ENCODE measurements around the gene LMBRD1.
"Not testable (repeated sequence)": the region's sequence is repeated elsewhere in the genome, so short reads cannot be mapped to it uniquely, and the experiment has no call there.

Gene LMBRD1

GRCh38 chr6:69680302-69680701 is 116.5 kb downstream of the LMBRD1 start:
- no peak overlapping the region for H3K14ac ChIP-seq (ENCODE audit: low read length in 2 of 2)
- H2BK120ac ChIP-seq (ENCODE audit: low read depth, low read length) = no peak overlapping the region
- H3K23ac ChIP-seq (ENCODE audit: low read length in 2 of 2) = no peak overlapping the region
- H3K9me3 ChIP-seq (ENCODE audit: control insufficient read depth, low read length) = no peaks in the 10 kb centered on the region
- H3K9ac ChIP-seq (ENCODE audit: low read length) = no peak overlapping the region
- no peak overlapping the region for H4K91ac ChIP-seq (ENCODE audit: low read length)
- H3K4me1 ChIP-seq (ENCODE audit: control insufficient read depth, insufficient read depth, low read depth, low read length) = no peaks in the 10 kb centered on the region
- no peak overlapping the region for H3K4me2 ChIP-seq (ENCODE audit: low read length, poor library complexity, severe bottlenecking)
- H2BK15ac ChIP-seq (ENCODE audit: low read depth, poor library complexity, severe bottlenecking) = no peak overlapping the region
- H2BK12ac ChIP-seq (ENCODE audit: low read length in 2 of 2) = no peak overlapping the region
- no CpG with 5 or more reads among the region's 1 CpG for WGBS
- no peak overlapping the region for H3K4ac ChIP-seq (ENCODE audit: low read depth in 1 of 2, low read length in 2 of 2)
- H3K18ac ChIP-seq (ENCODE audit: low read depth in 1 of 2, low read length in 2 of 2) = no peak overlapping the region
- no peak overlapping the region for H2AK5ac ChIP-seq (ENCODE audit: low read length, severe bottlenecking)
- H3K79me1 ChIP-seq (replicated peaks; ENCODE audit: low read length, poor library complexity, severe bottlenecking) = no peaks in the 10 kb centered on the region
- H3K27ac ChIP-seq (ENCODE audit: low read length, poor library complexity, severe bottlenecking) = no peak overlapping the region
- DNase-seq = no peak
- peaks cover 0 to 10% of the 10 kb centered on the region in 2 experiments for H3K36me3 ChIP-seq (ENCODE audit: control insufficient read depth in 1 of 2, insufficient read depth in 2 of 2, low read depth in 1 of 2, low read length in 2 of 2)
- H3K27me3 ChIP-seq (ENCODE audit: control insufficient read depth in 1 of 2, insufficient read depth in 1 of 2, low read length in 2 of 2) = no peaks in the 10 kb centered on the region
- H3K4me3 ChIP-seq (ENCODE audit: insufficient read depth in 1 of 2, low read depth in 1 of 2, low read length in 2 of 2) = no peak overlapping the region
- no peak overlapping the region for H2BK5ac ChIP-seq (ENCODE audit: low read depth, low read length, poor library complexity, severe bottlenecking)
- H2AFZ ChIP-seq (ENCODE audit: low read depth, low read length) = no peak overlapping the region
- no peak overlapping the region for H4K8ac ChIP-seq (ENCODE audit: low read length)

- no peak overlapping the region for H3K4me2 ChIP-seq (ENCODE audit: low read length, poor library complexity, severe bottlenecking)
- H3K23ac ChIP-seq (ENCODE audit: low read length in 2 of 2) = no peak overlapping the region
Measured at GRCh38 chr6:69673298-69673697, 123.5 kb downstream of the LMBRD1 start.

DNA sequence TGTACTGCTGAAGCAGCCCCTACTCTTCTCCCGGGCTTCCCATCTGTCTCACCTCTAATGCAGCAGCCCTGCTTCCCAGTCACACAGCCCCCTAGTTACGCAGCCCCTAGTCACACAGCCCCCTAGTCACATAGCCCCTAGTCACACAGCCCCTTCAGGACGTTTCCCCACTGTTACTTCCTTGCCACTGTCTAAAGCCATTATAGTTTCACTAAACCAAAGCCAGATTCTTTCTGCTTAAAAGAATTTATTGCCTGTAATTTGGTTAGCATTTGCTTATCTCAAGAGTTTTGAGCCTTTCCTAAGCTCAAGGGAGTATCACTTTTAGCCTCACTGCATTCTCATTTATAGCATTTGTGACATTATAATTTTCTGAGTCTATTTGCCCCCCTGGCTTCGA is 127.9 kb downstream of the LMBRD1 start:
- Histone ChIP-seq H2BK12ac (ENCODE audit: low read length in 2 of 2) (no peak overlapping the region), H3K9ac (ENCODE audit: low read length) (no peak overlapping the region), H4K91ac (ENCODE audit: low read length) (no peak overlapping the region), H3K27me3 (ENCODE audit: control insufficient read depth in 1 of 2, insufficient read depth in 1 of 2, low read length in 2 of 2) (no peaks in the 10 kb centered on the region), H3K23ac (ENCODE audit: low read length in 2 of 2) (no peak overlapping the region), H3K79me1 (replicated peaks; ENCODE audit: low read length, poor library complexity, severe bottlenecking) (no peaks in the 10 kb centered on the region), H3K14ac (ENCODE audit: low read length in 2 of 2) (no peak overlapping the region), H3K18ac (ENCODE audit: low read depth in 1 of 2, low read length in 2 of 2) (no peak overlapping the region), H3K36me3 (ENCODE audit: control insufficient read depth in 1 of 2, insufficient read depth in 2 of 2, low read depth in 1 of 2, low read length in 2 of 2) (peaks cover 0 to 18% of the 10 kb centered on the region in 2 experiments), H2BK15ac (ENCODE audit: low read depth, poor library complexity, severe bottlenecking) (no peak overlapping the region), H3K4me3 (ENCODE audit: insufficient read depth in 1 of 2, low read depth in 1 of 2, low read length in 2 of 2) (no peak overlapping the region), H3K4me1 (ENCODE audit: control insufficient read depth, insufficient read depth, low read depth, low read length) (no peaks in the 10 kb centered on the region), H3K9me3 (ENCODE audit: control insufficient read depth, low read length) (no peaks in the 10 kb centered on the region), H3K27ac (ENCODE audit: low read length, poor library complexity, severe bottlenecking) (no peak overlapping the region), H2BK5ac (ENCODE audit: low read depth, low read length, poor library complexity, severe bottlenecking) (no peak overlapping the region), H2BK120ac (ENCODE audit: low read depth, low read length) (no peak overlapping the region), H2AK5ac (ENCODE audit: low read length, severe bottlenecking) (no peak overlapping the region), H2AFZ (ENCODE audit: low read depth, low read length) (no peak overlapping the region), H3K4me2 (ENCODE audit: low read length, poor library complexity, severe bottlenecking) (no peak overlapping the region), H3K4ac (ENCODE audit: low read depth in 1 of 2, low read length in 2 of 2) (no peak overlapping the region), H4K8ac (ENCODE audit: low read length) (no peak overlapping the region)
- WGBS = 36% methylated on average over 3 of the region's 4 CpGs
- DNase-seq = no peak

More at GRCh38 chr6:69673298-69673697, 123.5 kb downstream of the LMBRD1 start:
- no peak overlapping the region for H4K91ac ChIP-seq (ENCODE audit: low read length)
- DNase-seq = no peak
- no peak overlapping the region for H2BK15ac ChIP-seq (ENCODE audit: low read depth, poor library complexity, severe bottlenecking)
- no peak overlapping the region for H2BK120ac ChIP-seq (ENCODE audit: low read depth, low read length)
- no peak overlapping the region for H3K18ac ChIP-seq (ENCODE audit: low read depth in 1 of 2, low read length in 2 of 2)
- no peak overlapping the region for H2BK12ac ChIP-seq (ENCODE audit: low read length in 2 of 2)
- H3K4ac ChIP-seq (ENCODE audit: low read depth in 1 of 2, low read length in 2 of 2) = no peak overlapping the region
- H4K8ac ChIP-seq (ENCODE audit: low read length) = no peak overlapping the region
- H3K14ac ChIP-seq (ENCODE audit: low read length in 2 of 2) = no peak overlapping the region
- H3K27me3 ChIP-seq (ENCODE audit: control insufficient read depth in 1 of 2, insufficient read depth in 1 of 2, low read length in 2 of 2) = no peaks in the 10 kb centered on the region
- H3K4me1 ChIP-seq (ENCODE audit: control insufficient read depth, insufficient read depth, low read depth, low read length) = no peaks in the 10 kb centered on the region
- H2AK5ac ChIP-seq (ENCODE audit: low read length, severe bottlenecking) = no peak overlapping the region
- no peak overlapping the region for H2BK5ac ChIP-seq (ENCODE audit: low read depth, low read length, poor library complexity, severe bottlenecking)
- H3K4me3 ChIP-seq (ENCODE audit: insufficient read depth in 1 of 2, low read depth in 1 of 2, low read length in 2 of 2) = no peak overlapping the region
- H3K9ac ChIP-seq (ENCODE audit: low read length) = no peak overlapping the region
- no peak overlapping the region for H3K27ac ChIP-seq (ENCODE audit: low read length, poor library complexity, severe bottlenecking)
- H2AFZ ChIP-seq (ENCODE audit: low read depth, low read length) = no peak overlapping the region
- H3K36me3 ChIP-seq (ENCODE audit: control insufficient read depth in 1 of 2, insufficient read depth in 2 of 2, low read depth in 1 of 2, low read length in 2 of 2) = peaks cover 0 to 41% of the 10 kb centered on the region in 2 experiments
- H3K79me1 ChIP-seq (replicated peaks; ENCODE audit: low read length, poor library complexity, severe bottlenecking) = no peaks in the 10 kb centered on the region
- H3K9me3 ChIP-seq (ENCODE audit: control insufficient read depth, low read length) = no peaks in the 10 kb centered on the region
- WGBS = 83% methylated on average over 2 of the region's 2 CpGs

DNA sequence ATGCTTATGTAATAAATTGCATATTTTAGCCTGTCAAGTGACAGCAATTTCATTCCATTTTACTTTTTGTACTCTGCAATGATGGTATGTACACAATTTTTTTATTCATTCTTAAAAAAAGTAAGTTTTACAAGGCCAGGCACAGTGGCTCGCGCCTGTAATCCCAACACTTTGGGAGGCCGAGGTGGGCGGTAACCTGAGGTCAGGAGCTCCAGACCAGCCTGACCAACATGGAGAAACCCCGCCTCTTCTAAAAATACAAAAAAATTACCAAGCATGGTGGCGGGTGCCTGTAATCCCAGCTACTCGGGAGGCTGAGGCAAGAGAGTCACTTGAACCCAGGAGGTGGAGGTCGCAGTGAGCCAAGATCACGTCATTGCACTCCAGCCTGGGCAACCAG is 130.0 kb downstream of the LMBRD1 start:
- H3K4ac ChIP-seq (ENCODE audit: low read depth in 1 of 2, low read length in 2 of 2); H2AFZ ChIP-seq (ENCODE audit: low read depth, low read length); H3K9ac ChIP-seq (ENCODE audit: low read length); H4K91ac ChIP-seq (ENCODE audit: low read length); H3K4me3 ChIP-seq (ENCODE audit: insufficient read depth in 1 of 2, low read depth in 1 of 2, low read length in 2 of 2); H2AK5ac ChIP-seq (ENCODE audit: low read length, severe bottlenecking); H4K8ac ChIP-seq (ENCODE audit: low read length); H3K9me3 ChIP-seq (ENCODE audit: control insufficient read depth, low read length); H2BK12ac ChIP-seq (ENCODE audit: low read length in 2 of 2); H3K14ac ChIP-seq (ENCODE audit: low read length in 2 of 2); H3K4me1 ChIP-seq (ENCODE audit: control insufficient read depth, insufficient read depth, low read depth, low read length); H3K27me3 ChIP-seq (ENCODE audit: control insufficient read depth in 1 of 2, insufficient read depth in 1 of 2, low read length in 2 of 2); H3K18ac ChIP-seq (ENCODE audit: low read depth in 1 of 2, low read length in 2 of 2); H3K4me2 ChIP-seq (ENCODE audit: low read length, poor library complexity, severe bottlenecking); H3K23ac ChIP-seq (ENCODE audit: low read length in 2 of 2); H3K36me3 ChIP-seq (ENCODE audit: control insufficient read depth in 1 of 2, insufficient read depth in 2 of 2, low read depth in 1 of 2, low read length in 2 of 2); H2BK15ac ChIP-seq (ENCODE audit: low read depth, poor library complexity, severe bottlenecking); H2BK120ac ChIP-seq (ENCODE audit: low read depth, low read length); H2BK5ac ChIP-seq (ENCODE audit: low read depth, low read length, poor library complexity, severe bottlenecking); DNase-seq; H3K79me1 ChIP-seq (replicated peaks; ENCODE audit: low read length, poor library complexity, severe bottlenecking); H3K27ac ChIP-seq (ENCODE audit: low read length, poor library complexity, severe bottlenecking): not testable (repeated sequence)
- 97% methylated on average over 8 of the region's 9 CpGs for WGBS
